HTERT RPE-1 (cell line): Measurements from ENCODE around the gene BMP2K.
"Not testable (repeated sequence)": the region's sequence is repeated elsewhere in the genome, so short reads cannot be mapped to it uniquely, and the experiment has no call there.

Experiments used
- in situ Hi-C: fragments of 300-500 bp; cut with MboI; formaldehyde crosslinking; loops from 4 replicates; pipeline ENCODE4 v1.14.3; 2020; ENCODE audit warnings: low sequenced_read_pairs

The BMP2K gene

GRCh38 chr4:78846258-78846657 is 70.1 kb downstream of the BMP2K start:
- in situ Hi-C loops = no loop called here

GRCh38 chr4:78862314-78862737 is 86.2 kb downstream of the BMP2K start:
- in situ Hi-C loops = no loop called here

GRCh38 chr4:78863254-78863869 is 87.2 kb downstream of the BMP2K start:
- in situ Hi-C loops = no loop called here

GRCh38 chr4:78863991-78864390 is 87.8 kb downstream of the BMP2K start:
- in situ Hi-C loops = no loop called here

GRCh38 chr4:78864405-78865024 is 88.4 kb downstream of the BMP2K start:
- in situ Hi-C loops = no loop called here

GRCh38 chr4:78865451-78865850 is 89.3 kb downstream of the BMP2K start:
- in situ Hi-C loops = no loop called here

GRCh38 chr4:78868712-78869111 is 92.6 kb downstream of the BMP2K start:
- in situ Hi-C loops = not testable (repeated sequence)

- in situ Hi-C loops = no loop called here
These were observed 93.9 kb downstream of the BMP2K start for GRCh38 chr4:78870056-78870455.

GRCh38 chr4:78876568-78877320 is 100.6 kb downstream of the BMP2K start:
- in situ Hi-C loops = no loop called here

- in situ Hi-C loops = no loop called here
These were observed 101.9 kb downstream of the BMP2K start for GRCh38 chr4:78878031-78878430.

GRCh38 chr4:78880874-78881492 is 104.8 kb downstream of the BMP2K start:
- in situ Hi-C loops = no loop called here

- in situ Hi-C loops = no loop called here
These were observed 109.4 kb downstream of the BMP2K start for GRCh38 chr4:78885598-78885997.

- in situ Hi-C loops = no loop called here
These were observed 113.8 kb downstream of the BMP2K start for GRCh38 chr4:78889955-78890354.

- in situ Hi-C loops = no loop called here
These were observed 123.2 kb downstream of the BMP2K start for GRCh38 chr4:78899302-78899701.

GRCh38 chr4:78901882-78902281 is 125.7 kb downstream of the BMP2K start:
- in situ Hi-C loops = no loop called here

- in situ Hi-C loops = no loop called here
These were observed 126.1 kb downstream of the BMP2K start for GRCh38 chr4:78902298-78902697.

GRCh38 chr4:78904143-78904542 is 128.0 kb downstream of the BMP2K start:
- in situ Hi-C loops = no loop called here

GRCh38 chr4:78907638-78908037 is 131.5 kb downstream of the BMP2K start:
- in situ Hi-C loops = no loop called here

- in situ Hi-C loops = not testable (repeated sequence)
These were observed 132.8 kb downstream of the BMP2K start for GRCh38 chr4:78908974-78909373.

GRCh38 chr4:78910612-78911011 is 134.5 kb downstream of the BMP2K start:
- in situ Hi-C loops = no loop called here

- in situ Hi-C loops = no loop called here
These were observed 146.1 kb downstream of the BMP2K start for GRCh38 chr4:78922207-78922606.
